GM12892 (cell line): ENCODE data around the gene PROCA1.

Experiments
- POLR2A ChIP-seq: IDR thresholded peaks from 2 replicates; pipeline ENCODE4 v1.6.1; 2011; ENCODE audit warnings: low read depth, low read length, control low read depth
- POLR2AphosphoS5 ChIP-seq: IDR thresholded peaks from 2 replicates; pipeline ENCODE4 v1.6.1; 2011; ENCODE audit warnings: low read depth, low read length, control low read depth
- TAF1 ChIP-seq: IDR thresholded peaks from 2 replicates; pipeline ENCODE4 v1.6.1; 2011; ENCODE audit warnings: low read depth, mild to moderate bottlenecking, control low read depth, low read length, borderline replicate concordance

DNA sequence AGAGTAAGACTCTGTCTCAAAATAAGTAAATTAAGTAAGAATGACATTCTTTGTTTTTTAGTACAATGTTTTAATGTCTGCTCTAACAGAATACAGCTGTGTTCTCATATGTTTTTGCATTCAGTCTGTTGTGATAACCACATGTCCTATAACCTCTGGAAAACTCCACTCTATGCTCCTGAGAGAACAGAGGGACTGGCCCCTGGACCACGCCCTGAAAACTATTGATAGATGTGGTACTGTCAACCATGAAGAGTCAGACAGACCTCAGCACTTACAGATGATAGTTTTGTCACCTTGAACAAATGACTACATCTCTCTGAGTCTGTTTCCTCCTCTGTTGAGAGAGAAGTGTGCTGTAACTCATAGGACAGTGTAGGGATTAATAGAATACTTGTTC, 41.8 kb downstream of the PROCA1 start:
- TF ChIP-seq POLR2A (no peak), POLR2AphosphoS5 (no peak), TAF1 (no peak)
